NB4 (cell line): ENCODE measurements around the gene RAB40B.
"Not testable (repeated sequence)": the region's sequence is repeated elsewhere in the genome, so short reads cannot be mapped to it uniquely, and the experiment has no call there.

Source experiments
- DNase-seq: peaks from one replicate; pipeline ENCODE4 v3.0.0; 2010; ENCODE audit warnings: low read depth
- H3K4me3 ChIP-seq: one replicate; pipeline ENCODE4 v1.5.1; 2011; ENCODE audit warnings: mild to moderate bottlenecking, low read depth, low read length, moderate library complexity
- CTCF ChIP-seq: IDR thresholded peaks from one replicate; pipeline ENCODE4 v1.5.1; 2012; ENCODE audit warnings: low read depth, low read length
- MAX ChIP-seq: IDR thresholded peaks from 2 replicates; pipeline ENCODE4 v1.6.1; 2011; ENCODE audit warnings: low read depth, low read length
- MYC ChIP-seq: IDR thresholded peaks from 2 replicates; pipeline ENCODE4 v1.6.1; 2011; ENCODE audit warnings: low read depth, low read length
- POLR2A ChIP-seq: IDR thresholded peaks from 2 replicates; pipeline ENCODE4 v1.6.1; 2011; ENCODE audit warnings: mild to moderate bottlenecking; ENCODE audit not compliant: insufficient read length; ENCODE audit errors: extremely low read depth

Gene RAB40B

GRCh38 chr17:82698065-82698973 is at the start of gene RAB40B:
TSS of gene RAB40B (minus strand) at chr17:82698698. CDS start at chr17:82698596, 102 bp downstream.
- TF ChIP-seq POLR2A: no peak
- peak; percentile 97 for DNase-seq
- H3K4me3 ChIP-seq: peak within 1 kb of the TSS; percentile 38

- H3K4me3 ChIP-seq: no peak overlapping the region
- DNase-seq: no peak
- TF ChIP-seq MAX (no peak), POLR2A (no peak), CTCF (no peak), MYC (no peak)
Measured at GRCh38 chr17:82745524-82745923, 47.0 kb upstream of the RAB40B start.

GRCh38 chr17:82744736-82745135 is 46.2 kb upstream of the RAB40B start:
- DNase-seq, H3K4me3 ChIP-seq: not testable (repeated sequence)

GRCh38 chr17:82743344-82744219 is 45.1 kb upstream of the RAB40B start:
- no peak for TF ChIP-seq CTCF
- H3K4me3 ChIP-seq: no peak overlapping the region
- DNase-seq: no peak

- H3K4me3 ChIP-seq: no peak overlapping the region
- DNase-seq: no peak
- no peak for TF ChIP-seq CTCF
- TF ChIP-seq MYC: no peak
- TF ChIP-seq MAX: no peak
- no peak for TF ChIP-seq POLR2A
Measured at GRCh38 chr17:82740906-82741759, 42.6 kb upstream of the RAB40B start.

GRCh38 chr17:82737967-82738877 is 39.7 kb upstream of the RAB40B start:
- no peak for DNase-seq
- H3K4me3 ChIP-seq: no peak overlapping the region
- TF ChIP-seq MYC (no peak), CTCF (no peak), MAX (no peak), POLR2A (no peak)
